H1 (cell line): Measurements from ENCODE around the gene ANKS1B. TPM values are rescaled to one million over a fixed set of nuclear protein-coding genes. Genes with fewer than 3 reads are reported as not detected.
"Not testable (repeated sequence)": the region's sequence is repeated elsewhere in the genome, so short reads cannot be mapped to it uniquely, and the experiment has no call there.

Experiments
- CTCF ChIA-PET: fragments of 300-600 bp; sonication (Branson Sonifier 250); formaldehyde crosslinking; loops from one replicate; lab custom pipeline; 2021; ENCODE audit not compliant: partially characterized antibody; lab: Charles Lee
- POLR2A ChIA-PET: fragments of 300-600 bp; sonication (Branson Sonifier 250); formaldehyde crosslinking; loops from one replicate; lab custom pipeline; 2021; ENCODE audit warnings: inconsistent platforms; ENCODE audit not compliant: partially characterized antibody; lab: Charles Lee
- DNase-seq, 2 experiments: peaks; one replicate each; pipeline versions ENCODE4 v3.0.0 to v3.0.0-alpha.2; 2010 to 2022; ENCODE audit warnings: low spot score in 2 of 2, low read depth in 1 of 2, mixed read lengths in 1 of 2
- FAIRE-seq: peaks from 2 replicates; lab custom pipeline; 2011; peaks lifted over from hg19 to GRCh38; lab: Jason Lieb, UNC
- H2AFZ ChIP-seq: 2 replicates; pipeline ENCODE4 v1.8.1; 2012; ENCODE audit warnings: low read length, inconsistent platforms
- H2AK5ac ChIP-seq: 2 replicates; pipeline ENCODE4 v1.6.1; 2013; ENCODE audit warnings: low read depth, low read length
- H2BK120ac ChIP-seq: replicated peaks from 2 replicates; pipeline ENCODE3; 2013; ENCODE audit warnings: low read depth, low read length, inconsistent platforms
- H2BK12ac ChIP-seq: 2 replicates; pipeline ENCODE4 v1.6.1; 2013; ENCODE audit warnings: low read depth, low read length
- H2BK15ac ChIP-seq: 2 replicates; pipeline ENCODE4 v1.6.1; 2013; ENCODE audit warnings: low read length
- H2BK20ac ChIP-seq: 2 replicates; pipeline ENCODE4 v1.6.1; 2013; ENCODE audit warnings: low read length
- H2BK5ac ChIP-seq: 2 replicates; pipeline ENCODE4 v1.6.1; 2013; ENCODE audit warnings: low read depth, low read length
- H3K14ac ChIP-seq: 2 replicates; pipeline ENCODE4 v1.6.1; 2013; ENCODE audit warnings: inconsistent platforms; ENCODE audit not compliant: insufficient read length
- H3K18ac ChIP-seq: 2 replicates; pipeline ENCODE4 v1.6.1; 2013; ENCODE audit warnings: low read length; ENCODE audit errors: extremely low read depth
- H3K23ac ChIP-seq: 2 replicates; pipeline ENCODE4 v1.6.1; 2013; ENCODE audit warnings: inconsistent platforms; ENCODE audit not compliant: insufficient read length
- H3K23me2 ChIP-seq: 2 replicates; pipeline ENCODE4 v1.6.1; 2013; ENCODE audit warnings: low read depth, low read length
- H3K27ac ChIP-seq: 2 replicates; pipeline ENCODE4 v1.6.1; 2011; ENCODE audit warnings: low read depth, low read length, inconsistent platforms
- H3K27me3 ChIP-seq, 4 experiments: replicated peaks in 1 of 4; 1 replicate in 1 of 4; 2 replicates in 3 of 4; pipeline versions ENCODE4 v1.6.1 to v1.8.1; 2011 to 2013; ENCODE audit warnings: low read length in 3 of 4, mild to moderate bottlenecking in 3 of 4, inconsistent platforms in 2 of 4, mixed read lengths in 2 of 4, moderate library complexity in 1 of 4; ENCODE audit not compliant: control insufficient read depth in 3 of 4, insufficient read depth in 3 of 4; ENCODE audit errors: extremely low read depth in 1 of 4
- H3K36me3 ChIP-seq, 4 experiments: 2 replicates each; pipeline versions ENCODE4 v1.6.1 to v1.8.1; 2011 to 2013; ENCODE audit warnings: mild to moderate bottlenecking in 4 of 4, low read length in 3 of 4, moderate library complexity in 2 of 4, control low read depth in 1 of 4, inconsistent platforms in 1 of 4; ENCODE audit not compliant: insufficient read depth in 4 of 4, control insufficient read depth in 2 of 4
- H3K4ac ChIP-seq: replicated peaks from 2 replicates; pipeline ENCODE3; 2013; ENCODE audit warnings: low read length, low read depth, mixed read lengths, inconsistent platforms; ENCODE audit not compliant: insufficient read length
- H3K4me1 ChIP-seq, 4 experiments: replicated peaks in 1 of 4; 1 replicate in 1 of 4; 2 replicates in 3 of 4; pipeline versions ENCODE4 v1.6.1 to v1.8.1; 2011 to 2013; ENCODE audit warnings: low read length in 3 of 4, inconsistent platforms in 2 of 4, mixed read lengths in 1 of 4; ENCODE audit not compliant: insufficient read depth in 4 of 4, control insufficient read depth in 3 of 4
- H3K4me2 ChIP-seq, 2 experiments: 2 replicates each; pipeline versions ENCODE4 v1.6.1 to v1.8.1; 2011 to 2013; ENCODE audit warnings: low read depth in 2 of 2, low read length in 2 of 2, control low read depth in 1 of 2, inconsistent platforms in 1 of 2, mild to moderate bottlenecking in 1 of 2; ENCODE audit not compliant: insufficient read depth in 1 of 2
- H3K4me3 ChIP-seq, 4 experiments: fragments of 200-600, 300-600 bp in 1 of 4; sonication (generic), shearing (Covaris generic), sonication (Bioruptor Twin) in 1 of 4; 2 replicates each; pipeline versions ENCODE4 v1.5.1 to v1.8.1; 2011 to 2016; ENCODE audit warnings: low read length in 4 of 4, low read depth in 3 of 4, control low read depth in 2 of 4, inconsistent platforms in 2 of 4, mild to moderate bottlenecking in 2 of 4, mixed read lengths in 1 of 4, moderate library complexity in 1 of 4; ENCODE audit not compliant: insufficient read depth in 2 of 4; ENCODE audit errors: extremely low read depth in 1 of 4
- H3K56ac ChIP-seq: replicated peaks from 2 replicates; pipeline ENCODE3; 2013; ENCODE audit warnings: low read depth, mild to moderate bottlenecking, mixed read lengths, low read length, inconsistent platforms; ENCODE audit not compliant: insufficient read length
- H3K79me1 ChIP-seq: 2 replicates; pipeline ENCODE4 v1.6.1; 2013; ENCODE audit warnings: low read depth, low read length, control low read depth
- H3K79me2 ChIP-seq, 2 experiments: 2 replicates each; pipeline versions ENCODE4 v1.6.1 to v1.8.1; 2012 to 2013; ENCODE audit warnings: low read length in 2 of 2, mild to moderate bottlenecking in 2 of 2, inconsistent platforms in 1 of 2; ENCODE audit not compliant: insufficient read depth in 2 of 2, control insufficient read depth in 1 of 2
- H3K9ac ChIP-seq, 4 experiments: replicated peaks in 1 of 4; 1 replicate in 1 of 4; 2 replicates in 3 of 4; pipeline versions ENCODE4 v1.6.1 to v1.8.1; 2011 to 2013; ENCODE audit warnings: low read depth in 3 of 4, low read length in 3 of 4, control low read depth in 2 of 4, mild to moderate bottlenecking in 2 of 4, moderate library complexity in 2 of 4, inconsistent platforms in 1 of 4; ENCODE audit errors: extremely low read depth in 1 of 4
- H3K9me3 ChIP-seq, 2 experiments: 2 replicates each; pipeline versions ENCODE4 v1.6.1 to v1.8.1; 2012 to 2013; ENCODE audit warnings: mild to moderate bottlenecking in 2 of 2, moderate library complexity in 2 of 2, control low read depth in 1 of 2, inconsistent platforms in 1 of 2, low read depth in 1 of 2, low read length in 1 of 2, mixed read lengths in 1 of 2; ENCODE audit not compliant: insufficient read depth in 2 of 2
- H4K20me1 ChIP-seq, 2 experiments: replicated peaks in 1 of 2; 2 replicates each; pipeline versions ENCODE3 to v1.8.1; 2011 to 2013; ENCODE audit warnings: inconsistent platforms in 2 of 2, low read length in 2 of 2, mild to moderate bottlenecking in 1 of 2; ENCODE audit not compliant: insufficient read depth in 2 of 2, control insufficient read depth in 1 of 2
- H4K5ac ChIP-seq: 2 replicates; pipeline ENCODE4 v1.6.1; 2013; ENCODE audit warnings: low read length, low read depth, mixed read lengths, inconsistent platforms; ENCODE audit not compliant: insufficient read length
- H4K8ac ChIP-seq: 2 replicates; pipeline ENCODE4 v1.8.0; 2013; ENCODE audit warnings: mild to moderate bottlenecking, moderate library complexity, low read length, inconsistent platforms; ENCODE audit not compliant: insufficient read depth; ENCODE audit errors: extremely low read depth
- H4K91ac ChIP-seq: replicated peaks from 2 replicates; pipeline ENCODE3; 2013; ENCODE audit warnings: low read length, mixed read lengths, inconsistent platforms; ENCODE audit not compliant: insufficient read length
- WGBS, 2 experiments: shearing (Covaris generic) in 1 of 2; methylation state at CpG; one replicate each; pipeline versions ENCODE4 v1.1.6 to v1.1.7; 2013 to 2015; ENCODE audit warnings: low lambda C conversion rate in 2 of 2, mixed read lengths in 2 of 2, inconsistent platforms in 1 of 2, low coverage in 1 of 2, missing lambda C conversion rate in 1 of 2; ENCODE audit not compliant: insufficient replicate concordance in 2 of 2, insufficient coverage in 1 of 2, insufficient read length in 1 of 2; ENCODE audit errors: extremely low coverage in 1 of 2, missing lambda C conversion rate in 1 of 2; 5-methylcytosine and 5-hydroxymethylcytosine counted together
- polyA plus RNA-seq, 7 experiments: library from polyadenylated mRNA; depleted of rRNA in 3 of 7; stranded (reverse) in 5 of 7; unstranded in 2 of 7; fragments of >200 nt in 5 of 7; fragments of 200-250 nt in 2 of 7; gene quantifications; 1 replicate in 5 of 7; 2 replicates in 1 of 7; 4 replicates in 1 of 7; pipeline versions ENCODE4 v1.2.1 to v1.2.3, GENCODE V29; 2011 to 2013; ENCODE audit warnings: missing spikeins in 2 of 7, mixed read lengths in 2 of 7
- total RNA-seq: library from RNA; stranded (reverse); fragmentation: NEBNext Ultra II Directional; extraction: Animal tissue kit (Norgen Biotek cat#: 25700); gene quantifications from 2 replicates; pipeline ENCODE4 v1.2.1, GENCODE V29; 2021

The ANKS1B gene
- total and polyA plus RNA-seq, 2 of the 8 experiments (the other 6 are each of a cell fraction or from before 2014, with no cell fraction given) = 2.7 to 6.1 TPM

DNA sequence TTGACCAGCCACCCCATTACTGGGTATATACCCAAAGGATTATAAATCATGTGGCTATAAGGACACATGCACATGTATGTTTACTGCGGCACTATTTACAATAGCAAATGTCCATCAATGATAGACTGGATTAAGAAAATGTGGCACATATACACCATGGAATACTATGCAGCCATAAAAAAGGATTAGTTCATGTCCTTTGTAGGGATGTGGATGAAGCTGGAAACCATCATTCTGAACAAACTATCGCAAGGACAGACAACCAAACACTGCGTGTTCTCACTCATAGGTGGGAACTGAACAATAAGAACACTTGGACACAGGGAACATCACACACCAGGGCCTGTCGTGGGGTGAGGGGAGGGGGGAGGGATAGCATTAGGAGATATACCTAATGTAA, 31.6 kb upstream of the ANKS1B start:
- WGBS, 2 experiments = 100% methylated on average over 4 of the region's 4 CpGs; no CpG with 5 or more reads in 1 of the 2 experiments
- H4K5ac ChIP-seq, H2BK5ac ChIP-seq, POLR2A ChIA-PET, H3K79me1 ChIP-seq, H2BK120ac ChIP-seq, H3K56ac ChIP-seq, H3K4me3 ChIP-seq, H3K9me3 ChIP-seq, H4K91ac ChIP-seq, H3K79me2 ChIP-seq, H2AFZ ChIP-seq, H4K20me1 ChIP-seq, H3K23me2 ChIP-seq, H3K4me1 ChIP-seq, H3K14ac ChIP-seq, H2BK15ac ChIP-seq, H3K18ac ChIP-seq, H3K4ac ChIP-seq, H2BK20ac ChIP-seq, H3K9ac ChIP-seq, H4K8ac ChIP-seq, H3K4me2 ChIP-seq, H3K23ac ChIP-seq, H3K27ac ChIP-seq, DNase-seq, H3K36me3 ChIP-seq, H2BK12ac ChIP-seq, CTCF ChIA-PET, H2AK5ac ChIP-seq, FAIRE-seq, H3K27me3 ChIP-seq: not testable (repeated sequence)

DNA sequence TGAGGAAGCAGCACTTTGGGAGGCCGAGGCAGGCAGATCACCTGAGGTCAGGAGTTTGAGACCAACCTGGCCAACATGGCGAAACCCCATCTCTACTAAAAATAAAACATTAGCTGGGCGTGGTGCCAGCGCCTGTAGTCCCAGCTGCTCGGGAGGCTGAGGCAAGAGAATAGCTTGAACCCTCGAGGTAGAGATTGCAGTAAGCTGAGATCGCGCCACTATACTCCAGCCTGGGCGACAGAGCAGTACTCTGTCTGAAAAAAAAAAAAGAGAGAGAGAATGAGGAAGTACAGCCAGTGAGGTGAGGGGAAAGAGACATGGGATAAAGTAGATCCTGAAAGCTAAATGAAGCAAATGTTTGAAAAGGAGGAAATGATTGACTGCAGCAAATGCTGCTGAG, 21.1 kb upstream of the ANKS1B start:
- H3K14ac ChIP-seq, H4K91ac ChIP-seq, H2BK12ac ChIP-seq, DNase-seq, H3K4me1 ChIP-seq, H3K18ac ChIP-seq, H3K79me1 ChIP-seq, H4K8ac ChIP-seq, H3K9ac ChIP-seq, H3K27ac ChIP-seq, H2AK5ac ChIP-seq, H2BK15ac ChIP-seq, POLR2A ChIA-PET, H2BK5ac ChIP-seq, H3K4me2 ChIP-seq, H4K20me1 ChIP-seq, H3K23me2 ChIP-seq, H3K4me3 ChIP-seq, H4K5ac ChIP-seq, H3K36me3 ChIP-seq, H2BK20ac ChIP-seq, H3K56ac ChIP-seq, H3K9me3 ChIP-seq, H3K27me3 ChIP-seq, H3K23ac ChIP-seq, FAIRE-seq, H3K79me2 ChIP-seq, H2BK120ac ChIP-seq, H3K4ac ChIP-seq, H2AFZ ChIP-seq: not testable (repeated sequence)
- WGBS, 2 experiments = 90% methylated on average over 6 of the region's 9 CpGs; no CpG with 5 or more reads in 1 of the 2 experiments
- CTCF ChIA-PET = interaction anchor here (1.0 to 1.6 kb wide), 2 partner anchors 11 to 615 kb away, joined by 3 to 4 read pairs; no protein-coding TSS in a partner anchor
